MM.1S (cell line): Measurements from ENCODE around the gene RPL14.

Experiments
- EZH2 ChIP-seq: fragments of 300-600 bp; sonication (generic); optimal IDR thresholded peaks from 2 replicates; pipeline ENCODE3; 2017; ENCODE audit warnings: low read depth, mild to moderate bottlenecking, antibody characterized with exemption, low read length, mixed read lengths
- TF ChIP-seq, protein P1 (sequence below): fragments of 300-600 bp; sonication (generic); IDR thresholded peaks from 2 replicates; pipeline ENCODE4 v1.5.1; 2016; ENCODE audit warnings: antibody characterized with exemption, low read length, mixed read lengths

DNA sequence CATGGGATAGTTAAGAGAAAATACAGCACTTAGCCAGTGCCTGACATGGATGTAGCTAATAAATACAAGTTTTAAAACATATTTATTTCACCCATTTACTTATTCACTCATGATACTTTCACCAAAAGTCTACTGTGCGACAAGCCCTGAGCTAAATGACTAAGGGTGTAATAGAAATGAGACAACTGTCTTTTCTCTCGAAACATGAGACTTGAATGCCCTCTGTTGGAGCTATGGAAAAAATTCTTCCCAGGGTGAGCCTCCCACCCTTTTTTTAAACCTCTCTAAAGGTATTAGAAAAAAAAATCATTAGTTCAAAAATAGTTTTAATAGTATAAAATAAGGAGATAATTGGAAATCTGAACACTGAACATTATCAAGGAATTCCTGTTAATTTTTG is 24.3 kb upstream of the RPL14 start:
- TF ChIP-seq, protein P1, sequence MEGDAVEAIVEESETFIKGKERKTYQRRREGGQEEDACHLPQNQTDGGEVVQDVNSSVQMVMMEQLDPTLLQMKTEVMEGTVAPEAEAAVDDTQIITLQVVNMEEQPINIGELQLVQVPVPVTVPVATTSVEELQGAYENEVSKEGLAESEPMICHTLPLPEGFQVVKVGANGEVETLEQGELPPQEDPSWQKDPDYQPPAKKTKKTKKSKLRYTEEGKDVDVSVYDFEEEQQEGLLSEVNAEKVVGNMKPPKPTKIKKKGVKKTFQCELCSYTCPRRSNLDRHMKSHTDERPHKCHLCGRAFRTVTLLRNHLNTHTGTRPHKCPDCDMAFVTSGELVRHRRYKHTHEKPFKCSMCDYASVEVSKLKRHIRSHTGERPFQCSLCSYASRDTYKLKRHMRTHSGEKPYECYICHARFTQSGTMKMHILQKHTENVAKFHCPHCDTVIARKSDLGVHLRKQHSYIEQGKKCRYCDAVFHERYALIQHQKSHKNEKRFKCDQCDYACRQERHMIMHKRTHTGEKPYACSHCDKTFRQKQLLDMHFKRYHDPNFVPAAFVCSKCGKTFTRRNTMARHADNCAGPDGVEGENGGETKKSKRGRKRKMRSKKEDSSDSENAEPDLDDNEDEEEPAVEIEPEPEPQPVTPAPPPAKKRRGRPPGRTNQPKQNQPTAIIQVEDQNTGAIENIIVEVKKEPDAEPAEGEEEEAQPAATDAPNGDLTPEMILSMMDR: no peak
- TF ChIP-seq EZH2: no peak
